Right lobe of liver (tissue), 6 donors: ENCODE results near the gene RGL1. TPM values are rescaled to one million over a fixed set of nuclear protein-coding genes. Genes with fewer than 3 reads are reported as not detected.

Source experiments
- ATAC-seq, 4 donors: fragments of 200-7000 bp; cut with Tn5 transposase; one replicate each; pipeline ENCODE4 v1.9.1; 2020; ENCODE audit warnings: mild to moderate bottlenecking in 4 of 4, moderate library complexity in 4 of 4
- DNase-seq, 3 donors: peaks; one replicate each; pipeline ENCODE4 v3.0.0-alpha.2; 2020
- H3K27ac ChIP-seq, 3 donors: fragments of 200-600 bp; one replicate each; pipeline ENCODE4 v1.8.0; 2022
- H3K27me3 ChIP-seq, 2 donors: fragments of 200-600 bp; one replicate each; pipeline ENCODE4 v1.8.0; 2022
- H3K36me3 ChIP-seq, 4 donors: fragments of 200-600 bp; sonication (generic) in 1 of 4; one replicate each; pipeline versions ENCODE4 v1.5.1 to v1.8.0; 2017 to 2022; ENCODE audit warnings: control low read depth in 1 of 4
- H3K4me1 ChIP-seq, 4 donors: fragments of 200-600 bp; sonication (generic) in 1 of 4; one replicate each; pipeline versions ENCODE4 v1.5.1 to v1.8.0; 2017 to 2022; ENCODE audit warnings: control low read depth in 1 of 4
- H3K4me3 ChIP-seq, 3 donors: fragments of 200-600 bp; one replicate each; pipeline ENCODE4 v1.8.0; 2022
- H3K9me3 ChIP-seq, 4 donors: fragments of 200-600 bp; sonication (generic) in 1 of 4; one replicate each; pipeline versions ENCODE4 v1.5.1 to v1.8.0; 2017 to 2022; ENCODE audit warnings: control low read depth in 1 of 4
- CTCF ChIP-seq, 4 donors: fragments of 200-600 bp in 3 of 4; fragments of 450-650 bp in 1 of 4; IDR thresholded peaks; one replicate each; pipeline versions ENCODE4 v1.5.1 to v1.8.0; 2016 to 2022; ENCODE audit warnings: antibody characterized with exemption in 4 of 4, mild to moderate bottlenecking in 2 of 4
- POLR2A ChIP-seq: fragments of 450-650 bp; IDR thresholded peaks from one replicate; pipeline ENCODE4 v1.6.1; 2017; ENCODE audit warnings: antibody characterized with exemption, mild to moderate bottlenecking
- WGBS: methylation state at CpG from one replicate; pipeline ENCODE4 v1.1.6; 2018; ENCODE audit warnings: low coverage, low lambda C conversion rate; ENCODE audit not compliant: insufficient coverage; ENCODE audit errors: missing lambda C conversion rate; 5-methylcytosine and 5-hydroxymethylcytosine counted together
- intact Hi-C, 2 donors: fragments of 100-400 bp; cut with DNase I; formaldehyde crosslinking; loops; one replicate each; pipeline versions ENCODE4 v1.11.2 to v1.14.1; 2022
- total RNA-seq, 6 experiments: library from RNA; depleted of rRNA in 2 of 6; stranded (reverse); fragments of >200 nt in 2 of 6; fragmentation: NEBNext Ultra II Directional in 3 of 6; extraction: Animal tissue kit (Norgen Biotek cat#: 25700) in 3 of 6; gene quantifications; one replicate each; pipeline versions ENCODE4 v1.1.0 to v1.2.4, GENCODE V29; 2016 to 2023
- donor health status: DM: no; HTN: yes; CAD: no.
- donor health status: DM: no; HTN: no; CAD: no.
- donor health status: DM: no; HTN: no; CAD: no.
- donor health status: DM: no; HTN: yes; CAD: no.
- donor health status: DM: no; HTN: yes; CAD: no.

Gene RGL1
- total RNA-seq, 6 experiments from 2014 or later: 5.5 to 13.1 (median 6.9) TPM

- H3K4me3 ChIP-seq: no peak overlapping the region
- H3K27ac ChIP-seq: no peak overlapping the region
- no peak for DNase-seq
- intact Hi-C loops: no loop called here
- no peak for TF ChIP-seq POLR2A
- no peak for TF ChIP-seq CTCF (IDR thresholded peaks at IDR 0.05)
- 70% methylated on average over 5 of the region's 7 CpGs for WGBS
- no peak for ATAC-seq
- H3K9me3 ChIP-seq: no peaks in the 10 kb centered on the region
- no peaks in the 10 kb centered on the region for H3K36me3 ChIP-seq
- no peaks in the 10 kb centered on the region for H3K27me3 ChIP-seq
- no peaks in the 10 kb centered on the region for H3K4me1 ChIP-seq
Observed at GRCh38 chr1:183936009-183936408, 131.1 kb downstream of the RGL1 start.

- ATAC-seq: no peak
- no peak overlapping the region for H3K27ac ChIP-seq
- TF ChIP-seq CTCF (IDR thresholded peaks at IDR 0.05) (no peak), POLR2A (no peak)
- H3K36me3 ChIP-seq: no peaks in the 10 kb centered on the region
- WGBS: 100% methylated on average over 1 of the region's 7 CpGs
- H3K27me3 ChIP-seq: no peaks in the 10 kb centered on the region
- intact Hi-C loops: no loop called here
- H3K4me1 ChIP-seq: no peaks in the 10 kb centered on the region
- H3K4me3 ChIP-seq: no peak overlapping the region
- DNase-seq: no peak
- no peaks in the 10 kb centered on the region for H3K9me3 ChIP-seq
Observed at GRCh38 chr1:183936791-183937190, 131.9 kb downstream of the RGL1 start.

- intact Hi-C loops: no loop called here
- Histone ChIP-seq H3K9me3 (no peaks in the 10 kb centered on the region), H3K4me1 (no peaks in the 10 kb centered on the region), H3K36me3 (no peaks in the 10 kb centered on the region), H3K27me3 (no peaks in the 10 kb centered on the region), H3K27ac (no peak overlapping the region), H3K4me3 (no peak overlapping the region)
- TF ChIP-seq POLR2A: no peak
- TF ChIP-seq CTCF (IDR thresholded peaks at IDR 0.05): no peak
- WGBS: 80% methylated on average over 11 of the region's 11 CpGs
- ATAC-seq: no peak
- DNase-seq: no peak
Observed at GRCh38 chr1:183937611-183938010, 132.7 kb downstream of the RGL1 start.

GRCh38 chr1:183941001-183941400 is 136.1 kb downstream of the RGL1 start:
- DNase-seq: no peak
- no peaks in the 10 kb centered on the region for H3K4me1 ChIP-seq
- H3K36me3 ChIP-seq: no peaks in the 10 kb centered on the region
- TF ChIP-seq CTCF (IDR thresholded peaks at IDR 0.05) (no peak), POLR2A (no peak)
- WGBS: 80% methylated on average over 4 of the region's 5 CpGs
- H3K27ac ChIP-seq: no peak overlapping the region
- H3K27me3 ChIP-seq: no peaks in the 10 kb centered on the region
- no peaks in the 10 kb centered on the region for H3K9me3 ChIP-seq
- no peak overlapping the region for H3K4me3 ChIP-seq
- no peak for ATAC-seq
- intact Hi-C loops: no loop called here
